GM12873 (cell line): ENCODE results near the gene KCNH1.

Source experiments
- CTCF ChIP-seq: IDR thresholded peaks from 2 replicates; pipeline ENCODE4 v1.5.1; 2012; ENCODE audit warnings: low read depth, mild to moderate bottlenecking, moderate library complexity, low read length, control low read depth; ENCODE audit not compliant: insufficient read depth; ENCODE audit errors: missing control alignments

The KCNH1 gene

GRCh38 chr1:210794445-210794844 lies 339.5 kb downstream of the KCNH1 start:
- TF ChIP-seq CTCF: no peak

GRCh38 chr1:210792250-210793102 lies 341.5 kb downstream of the KCNH1 start:
- no peak for TF ChIP-seq CTCF

GRCh38 chr1:210790196-210790595 lies 343.8 kb downstream of the KCNH1 start:
- no peak for TF ChIP-seq CTCF

- TF ChIP-seq CTCF: no peak
These were observed 346.1 kb downstream of the KCNH1 start for GRCh38 chr1:210787800-210788199.

GRCh38 chr1:210786546-210786945 lies 347.4 kb downstream of the KCNH1 start:
- TF ChIP-seq CTCF: no peak

- TF ChIP-seq CTCF: no peak
These were observed 350.0 kb downstream of the KCNH1 start for GRCh38 chr1:210783925-210784324.

GRCh38 chr1:210781652-210782051 lies 352.3 kb downstream of the KCNH1 start:
- TF ChIP-seq CTCF: no peak
